Measurements from ENCODE around the gene PAX8.

GRCh38 chr2:113228991-113229716, 49.6 kb downstream of the PAX8 start:
- TF ChIP-seq GATA2 (IDR thresholded peaks at IDR 0.05; ENCODE audit: low read depth, low read length) (no peak), GATA3 (IDR thresholded peaks at IDR 0.05; ENCODE audit: low read depth, low read length) (no peak)
